ENCODE data around the gene MYO1E. TPM values are rescaled to one million over a fixed set of nuclear protein-coding genes. Genes with fewer than 3 reads are reported as not detected.
A peak's percentile ranks its signal among the peaks of the same experiment; 100 is the strongest.

The MYO1E gene
- total RNA-seq, 2 experiments from 2014 or later = 1.5 to 26.5 TPM

DNA sequence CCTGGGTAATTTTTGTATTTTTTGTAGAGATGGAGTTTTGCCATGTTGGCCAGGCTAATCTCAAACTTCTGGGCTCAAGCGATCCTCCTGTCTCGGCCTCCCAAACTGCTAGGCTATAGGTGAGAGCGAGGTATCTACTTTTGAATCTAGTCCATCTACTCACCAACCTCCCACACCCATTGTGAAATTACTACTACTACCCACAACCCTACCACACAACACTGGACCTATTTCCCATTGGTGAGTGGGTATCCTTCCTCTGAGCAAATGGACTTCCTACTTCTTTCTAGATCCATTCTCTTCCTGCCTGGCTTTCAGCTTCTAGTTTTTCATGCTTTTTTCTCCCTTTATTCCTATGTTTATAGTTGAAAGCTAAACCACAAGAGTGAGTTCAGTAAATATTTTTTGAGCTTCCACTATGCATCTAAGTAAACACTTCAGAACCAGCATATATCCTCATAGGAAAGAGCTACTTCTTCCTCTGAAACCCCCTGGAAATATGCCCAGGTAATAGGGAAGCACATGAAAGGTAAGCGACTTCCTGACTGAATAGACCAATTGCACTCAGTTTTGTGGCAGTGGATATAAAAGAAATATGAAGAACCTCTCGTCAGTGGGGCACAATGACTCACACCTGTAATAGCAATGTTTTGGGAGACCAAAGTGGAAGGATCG, 39.1 kb downstream of the MYO1E start:
- Histone ChIP-seq H3K79me2 (ENCODE audit: insufficient read depth, low read depth, low read length) (no peaks in the 10 kb centered on the region), H3K9me3 (ENCODE audit: low read length) (no peaks in the 10 kb centered on the region), H3K27ac (ENCODE audit: low read depth, low read length, poor library complexity, severe bottlenecking) (no peak overlapping the region), H3K4me1 (ENCODE audit: insufficient read depth, low read length, poor library complexity, severe bottlenecking) (peaks cover 10% of the 10 kb centered on the region), H2AFZ (ENCODE audit: low read length) (no peak overlapping the region), H3K4me3 (ENCODE audit: low read depth, low read length, poor library complexity, severe bottlenecking) (no peak overlapping the region), H3K36me3 (ENCODE audit: insufficient read depth, low read length) (no peaks in the 10 kb centered on the region), H3K9me2 (ENCODE audit: insufficient read depth, low read length) (no peaks in the 10 kb centered on the region), H4K20me1 (ENCODE audit: insufficient read depth, low read length) (no peaks in the 10 kb centered on the region), H3K4me2 (ENCODE audit: low read length) (no peak overlapping the region)
- DNase-seq (ENCODE audit: low spot score) = no peak
- TF ChIP-seq, protein P1, sequence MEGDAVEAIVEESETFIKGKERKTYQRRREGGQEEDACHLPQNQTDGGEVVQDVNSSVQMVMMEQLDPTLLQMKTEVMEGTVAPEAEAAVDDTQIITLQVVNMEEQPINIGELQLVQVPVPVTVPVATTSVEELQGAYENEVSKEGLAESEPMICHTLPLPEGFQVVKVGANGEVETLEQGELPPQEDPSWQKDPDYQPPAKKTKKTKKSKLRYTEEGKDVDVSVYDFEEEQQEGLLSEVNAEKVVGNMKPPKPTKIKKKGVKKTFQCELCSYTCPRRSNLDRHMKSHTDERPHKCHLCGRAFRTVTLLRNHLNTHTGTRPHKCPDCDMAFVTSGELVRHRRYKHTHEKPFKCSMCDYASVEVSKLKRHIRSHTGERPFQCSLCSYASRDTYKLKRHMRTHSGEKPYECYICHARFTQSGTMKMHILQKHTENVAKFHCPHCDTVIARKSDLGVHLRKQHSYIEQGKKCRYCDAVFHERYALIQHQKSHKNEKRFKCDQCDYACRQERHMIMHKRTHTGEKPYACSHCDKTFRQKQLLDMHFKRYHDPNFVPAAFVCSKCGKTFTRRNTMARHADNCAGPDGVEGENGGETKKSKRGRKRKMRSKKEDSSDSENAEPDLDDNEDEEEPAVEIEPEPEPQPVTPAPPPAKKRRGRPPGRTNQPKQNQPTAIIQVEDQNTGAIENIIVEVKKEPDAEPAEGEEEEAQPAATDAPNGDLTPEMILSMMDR (conservative IDR thresholded peaks at IDR 0.05; ENCODE audit: low read length) = no peak
- TF ChIP-seq EZH2phosphoT487 (IDR thresholded peaks at IDR 0.05; ENCODE audit: borderline replicate concordance, low read depth, low read length) = no peak
- intact Hi-C loops (cut with micrococcal nuclease; ENCODE audit: unreplicated experiment) = no loop called here
- POLR2A ChIA-PET = interaction anchor here (1.0 to 1.1 kb wide), 2 partner anchors 10 to 19 kb away, joined by 4 read pairs; no protein-coding TSS in a partner anchor
- CTCF ChIA-PET (ENCODE audit: unreplicated experiment) = no interaction called here
- BruUV-seq (replicated peaks) = no TSS peak

DNA sequence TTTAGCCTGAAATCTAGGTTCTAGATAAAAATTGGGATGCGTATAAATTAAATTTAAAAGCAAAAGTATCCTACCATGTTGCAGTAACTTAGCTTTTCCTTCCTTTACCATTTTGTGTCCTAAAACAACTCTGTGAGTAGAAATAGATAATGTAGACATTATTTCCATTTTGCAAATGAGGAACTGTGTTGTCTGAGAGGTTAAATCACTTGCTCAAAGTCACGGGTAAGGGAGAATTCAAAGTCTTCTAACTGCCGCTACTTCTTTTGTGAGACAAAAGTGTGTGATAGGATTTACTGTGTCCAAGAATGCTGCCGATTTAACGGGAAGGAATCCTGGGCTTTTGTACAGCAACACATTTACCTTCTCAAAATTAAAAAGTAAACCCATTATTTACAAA, 40.7 kb downstream of the MYO1E start:
- no TSS peak for BruUV-seq (replicated peaks)
- Histone ChIP-seq H3K4me2 (ENCODE audit: low read length) (peak overlapping the region; percentile 18; the same call in 1 of the 2 replicates), H3K9me3 (ENCODE audit: low read length) (no peaks in the 10 kb centered on the region), H2AFZ (ENCODE audit: low read length) (peak overlapping the region; percentile 24; the same call in 1 of the 2 replicates), H3K9me2 (ENCODE audit: insufficient read depth, low read length) (no peaks in the 10 kb centered on the region), H4K20me1 (ENCODE audit: insufficient read depth, low read length) (no peaks in the 10 kb centered on the region), H3K79me2 (ENCODE audit: insufficient read depth, low read depth, low read length) (no peaks in the 10 kb centered on the region), H3K36me3 (ENCODE audit: insufficient read depth, low read length) (no peaks in the 10 kb centered on the region), H3K27ac (ENCODE audit: low read depth, low read length, poor library complexity, severe bottlenecking) (no peak overlapping the region), H3K4me1 (ENCODE audit: insufficient read depth, low read length, poor library complexity, severe bottlenecking) (peaks cover 10% of the 10 kb centered on the region), H3K4me3 (ENCODE audit: low read depth, low read length, poor library complexity, severe bottlenecking) (no peak overlapping the region)
- CTCF ChIA-PET (ENCODE audit: unreplicated experiment) = no interaction called here
- POLR2A ChIA-PET = interaction anchor here (0.6 to 0.8 kb wide), 2 partner anchors 10 to 31 kb away, joined by 3 read pairs; no protein-coding TSS in a partner anchor
- DNase-seq (ENCODE audit: low spot score) = no peak
- intact Hi-C loops (cut with micrococcal nuclease; ENCODE audit: unreplicated experiment) = no loop called here
- no peak for TF ChIP-seq EZH2phosphoT487 (IDR thresholded peaks at IDR 0.05; ENCODE audit: borderline replicate concordance, low read depth, low read length)
- TF ChIP-seq, protein P1 (conservative IDR thresholded peaks at IDR 0.05; ENCODE audit: low read length) = no peak

DNA sequence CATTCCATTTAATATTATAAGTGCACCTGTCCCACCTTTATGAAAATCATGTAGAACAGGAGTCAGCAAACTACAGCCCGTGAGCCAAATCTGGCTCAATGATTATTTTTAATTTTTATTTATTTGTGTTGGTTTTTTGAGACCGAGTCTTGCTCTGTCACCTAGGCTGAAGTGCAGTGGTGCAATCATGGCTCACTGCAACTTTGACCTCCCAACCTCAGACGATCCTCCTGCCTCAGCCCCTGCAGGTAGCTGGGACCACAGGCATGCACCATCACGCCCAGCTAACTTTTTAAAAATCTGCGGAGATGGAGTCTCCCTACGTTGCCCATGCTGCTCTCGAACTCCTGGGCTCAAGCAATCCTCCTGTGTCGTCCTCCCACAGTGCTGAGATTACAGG, 42.0 kb downstream of the MYO1E start:
- TF ChIP-seq, protein P1 (conservative IDR thresholded peaks at IDR 0.05; ENCODE audit: low read length) = no peak
- TF ChIP-seq EZH2phosphoT487 (IDR thresholded peaks at IDR 0.05; ENCODE audit: borderline replicate concordance, low read depth, low read length) = no peak
- H2AFZ ChIP-seq (ENCODE audit: low read length) = no peak overlapping the region
- no peaks in the 10 kb centered on the region for H3K36me3 ChIP-seq (ENCODE audit: insufficient read depth, low read length)
- intact Hi-C loops (cut with micrococcal nuclease; ENCODE audit: unreplicated experiment) = no loop called here
- no peak overlapping the region for H3K4me3 ChIP-seq (ENCODE audit: low read depth, low read length, poor library complexity, severe bottlenecking)
- ChIA-PET POLR2A (interaction anchor here (0.7 to 0.8 kb wide), 2 partner anchors 44 to 198 kb away, joined by 3 read pairs; no protein-coding TSS in a partner anchor), CTCF (ENCODE audit: unreplicated experiment) (no interaction called here)
- DNase-seq (ENCODE audit: low spot score) = no peak
- H4K20me1 ChIP-seq (ENCODE audit: insufficient read depth, low read length) = no peaks in the 10 kb centered on the region
- H3K9me3 ChIP-seq (ENCODE audit: low read length) = no peaks in the 10 kb centered on the region
- H3K27ac ChIP-seq (ENCODE audit: low read depth, low read length, poor library complexity, severe bottlenecking) = no peak overlapping the region
- no peaks in the 10 kb centered on the region for H3K79me2 ChIP-seq (ENCODE audit: insufficient read depth, low read depth, low read length)
- H3K4me2 ChIP-seq (ENCODE audit: low read length) = peak overlapping the region; percentile 18; the same call in 1 of the 2 replicates
- no peaks in the 10 kb centered on the region for H3K9me2 ChIP-seq (ENCODE audit: insufficient read depth, low read length)
- BruUV-seq (replicated peaks) = no TSS peak
- peaks cover 9% of the 10 kb centered on the region for H3K4me1 ChIP-seq (ENCODE audit: insufficient read depth, low read length, poor library complexity, severe bottlenecking)

Data from OCI-LY7 (cell line).